HepG2 (cell line): ENCODE data around the gene RETN. TPM values are rescaled to one million over a fixed set of nuclear protein-coding genes. Genes with fewer than 3 reads are reported as not detected.

Experiments
- ATAC-seq: fragments of 200-7000 bp; cut with Tn5 transposase; 3 replicates; pipeline ENCODE4 v1.9.1; 2020; ENCODE audit warnings: mild to moderate bottlenecking, moderate library complexity
- BruUV-seq: library from RNA; stranded (reverse); fragments of 400-500 nt; replicated peaks from 2 replicates; lab custom pipeline; 2021; lab: Mats Ljungman, UMichigan
- CTCF ChIA-PET: fragments of 300-600 bp; formaldehyde crosslinking; extraction: SDS; loops from one replicate; lab custom pipeline; 2021; ENCODE audit warnings: low total read pairs, inconsistent platforms, low intra/inter-chr PET ratio; lab: Yijun Ruan, JAX
- POLR2A ChIA-PET: fragments of 350-600 bp; sonication (Branson Sonifier 250); formaldehyde crosslinking; loops from one replicate; lab custom pipeline; 2020; ENCODE audit warnings: antibody characterized with exemption, inconsistent platforms; lab: Yijun Ruan, JAX
- DNase-seq: peaks from one replicate; pipeline ENCODE4 v3.0.0-alpha.2; 2015; ENCODE audit warnings: low spot score
- FAIRE-seq: peaks from 3 replicates; lab custom pipeline; 2011; peaks lifted over from hg19 to GRCh38; lab: Jason Lieb, UNC
- H2AFZ ChIP-seq: one replicate; pipeline ENCODE4 v1.6.1; 2011; ENCODE audit warnings: low read length, inconsistent platforms
- H3K27ac ChIP-seq: fragments of 300-600 bp; 3 replicates; pipeline ENCODE4 v1.8.0; 2011; ENCODE audit warnings: mixed run types, mild to moderate bottlenecking, mixed read lengths, low read length, inconsistent platforms; ENCODE audit not compliant: insufficient read depth; ENCODE audit errors: extremely low read length
- H3K27me3 ChIP-seq, 2 experiments: fragments of 200-600 bp in 1 of 2; 2 replicates in 1 of 2; 3 replicates in 1 of 2; pipeline versions ENCODE4 v1.6.0 to v1.8.0; 2011; ENCODE audit warnings: low read length in 2 of 2, mild to moderate bottlenecking in 2 of 2, moderate library complexity in 2 of 2, inconsistent platforms in 1 of 2; ENCODE audit not compliant: insufficient read depth in 2 of 2, control insufficient read depth in 1 of 2
- H3K36me3 ChIP-seq, 2 experiments: fragments of 200-600 bp in 1 of 2; replicated peaks in 1 of 2; 2 replicates in 1 of 2; 3 replicates in 1 of 2; pipeline versions ENCODE4 v1.5.1 to v1.8.0; 2011; ENCODE audit warnings: low read length in 2 of 2, inconsistent platforms in 1 of 2; ENCODE audit not compliant: insufficient read depth in 2 of 2, control insufficient read depth in 1 of 2
- H3K4me1 ChIP-seq: 2 replicates; pipeline ENCODE4 v1.5.1; 2012; ENCODE audit warnings: low read length, inconsistent platforms; ENCODE audit not compliant: insufficient read depth
- H3K4me2 ChIP-seq: 2 replicates; pipeline ENCODE4 v1.6.0; 2011; ENCODE audit warnings: low read depth, low read length, inconsistent platforms
- H3K4me3 ChIP-seq, 3 experiments: fragments of 200-600 bp in 1 of 3; sonication (generic), shearing (Covaris generic) in 1 of 3; replicated peaks in 1 of 3; 2 replicates each; pipeline ENCODE4 v1.5.1; 2011 to 2016; ENCODE audit warnings: low read length in 3 of 3, inconsistent platforms in 2 of 3, low read depth in 2 of 3, mild to moderate bottlenecking in 2 of 3, control low read depth in 1 of 3, mixed read lengths in 1 of 3; ENCODE audit not compliant: insufficient read depth in 1 of 3
- H3K79me2 ChIP-seq: one replicate; pipeline ENCODE4 v1.6.1; 2011; ENCODE audit warnings: low read length, inconsistent platforms; ENCODE audit not compliant: insufficient read depth
- H3K9ac ChIP-seq: 2 replicates; pipeline ENCODE4 v1.6.0; 2011; ENCODE audit warnings: mild to moderate bottlenecking, low read depth, low read length, inconsistent platforms; ENCODE audit not compliant: insufficient read depth
- H3K9me3 ChIP-seq: 2 replicates; pipeline ENCODE4 v1.5.1; 2012; ENCODE audit warnings: mild to moderate bottlenecking, low read length
- H4K20me1 ChIP-seq: 2 replicates; pipeline ENCODE4 v1.6.0; 2011; ENCODE audit warnings: inconsistent platforms, mild to moderate bottlenecking, low read length, moderate library complexity; ENCODE audit not compliant: insufficient read depth
- CCDC6 ChIP-seq: sonication (generic); formaldehyde crosslinking; IDR thresholded peaks from 2 replicates; pipeline ENCODE4 v1.8.1; 2022; ENCODE audit warnings: mild to moderate bottlenecking, missing genetic modification reagents, moderate library complexity
- CEBPZ ChIP-seq: IDR thresholded peaks from 2 replicates; pipeline ENCODE4 v1.6.1; 2012; ENCODE audit warnings: low read length, improper control_type of control experiment
- FOSL2 ChIP-seq: sonication (generic); formaldehyde crosslinking; IDR thresholded peaks from 2 replicates; pipeline ENCODE4 v1.4.0; 2020; ENCODE audit warnings: missing genetic modification reagents
- MTF2 ChIP-seq: sonication (generic); formaldehyde crosslinking; IDR thresholded peaks from 2 replicates; pipeline ENCODE4 v1.5.0; 2020; ENCODE audit warnings: missing genetic modification reagents, borderline replicate concordance
- ZBTB39 ChIP-seq: sonication (generic); formaldehyde crosslinking; IDR thresholded peaks from 2 replicates; pipeline ENCODE4 v1.5.0; 2020; ENCODE audit warnings: missing genetic modification reagents
- ZNF460 ChIP-seq: sonication (generic); formaldehyde crosslinking; IDR thresholded peaks from 2 replicates; pipeline ENCODE4 v1.5.1; 2020; ENCODE audit warnings: missing genetic modification reagents, mild to moderate bottlenecking, borderline replicate concordance
- ZNF878 ChIP-seq: sonication (generic); formaldehyde crosslinking; IDR thresholded peaks from 2 replicates; pipeline ENCODE4 v1.8.1; 2023; ENCODE audit warnings: mild to moderate bottlenecking, missing genetic modification reagents, moderate library complexity
- WGBS: methylation state at CpG from one replicate; pipeline ENCODE4 v1.1.6; 2017; ENCODE audit warnings: low lambda C conversion rate; 5-methylcytosine and 5-hydroxymethylcytosine counted together
- in situ Hi-C: cut with HindIII; loops from 2 replicates; pipeline ENCODE4 v1.10.0; 2017; ENCODE audit warnings: low pct_unique_long_range_greater_than_20kb; ENCODE audit not compliant: extremely low pct_ligation_motif_present
- intact Hi-C: fragments of 100-400 bp; cut with micrococcal nuclease; formaldehyde crosslinking; loops from one replicate; pipeline ENCODE4 v1.10.0; 2022; ENCODE audit not compliant: unreplicated experiment
- polyA plus RNA-seq, 8 experiments: library from polyadenylated mRNA; depleted of rRNA in 3 of 8; stranded (reverse) in 7 of 8; unstranded in 1 of 8; fragments of >200 nt; fragmentation: Illumina TruSeq in 4 of 8; extraction: Trizol in 4 of 8; gene quantifications; 2 replicates each; pipeline versions ENCODE4 v1.2.1 to v1.2.3, GENCODE V29; 2011 to 2016; ENCODE audit warnings: low read depth in 4 of 8, missing spikeins in 1 of 8, mixed read lengths in 1 of 8; ENCODE audit not compliant: insufficient read depth in 1 of 8
- total RNA-seq, 5 experiments: library from RNA; depleted of rRNA; stranded (reverse); fragments of >200 nt; fragmentation: Illumina TruSeq; extraction: Trizol; gene quantifications; 2 replicates each; pipeline ENCODE4 v1.2.3, GENCODE V29; 2016; ENCODE audit warnings: low read depth in 1 of 5
- TF ChIP-seq, protein P1 (sequence below): sonication (generic); formaldehyde crosslinking; conservative IDR thresholded peaks from 2 replicates; pipeline ENCODE4 v1.8.1; 2023; ENCODE audit warnings: missing genetic modification reagents
- TF ChIP-seq, protein P2 (sequence below): sonication (generic); formaldehyde crosslinking; IDR thresholded peaks from 2 replicates; pipeline ENCODE4 v1.9.0; 2022; ENCODE audit warnings: low read depth, missing genetic modification reagents

The RETN gene
- total and polyA plus RNA-seq, 2 of the 13 experiments (the other 11 are each of a cell fraction or from before 2014, with no cell fraction given) = not detected

- no TSS peak for BruUV-seq
- ChIA-PET POLR2A (interaction anchor here (0.7 to 1.2 kb wide), 2 partner anchors 43 to 112 kb away, joined by 4 read pairs; no protein-coding TSS in a partner anchor), CTCF (interaction anchor here (2.8 to 3.1 kb wide), 2 partner anchors 28 to 111 kb away, joined by 13 to 34 read pairs; no protein-coding TSS in a partner anchor)
- H3K9me3 ChIP-seq = no peaks in the 10 kb centered on the region
- intact Hi-C loops = loop anchor here (2.0 kb wide), 1 partner anchor 119 kb away; no protein-coding TSS in a partner anchor
- H3K9ac ChIP-seq = peak overlapping the region; percentile 24; the same call in 1 of the 2 replicates
- 8% methylated on average over 21 of the region's 22 CpGs for WGBS
- no peaks in the 10 kb centered on the region for H4K20me1 ChIP-seq
- H3K4me3 ChIP-seq = peak overlapping the region; percentile 85 to 99 (median 97); a peak in 5 of 6 replicates
- peaks cover 3 to 20% of the 10 kb centered on the region in 2 experiments; a peak in 2 of 5 replicates for H3K27me3 ChIP-seq
- peaks cover 5% of the 10 kb centered on the region for H3K79me2 ChIP-seq
- no peak overlapping the region for H2AFZ ChIP-seq
- H3K4me2 ChIP-seq = peak overlapping the region; percentile 92
- ATAC-seq = no peak
- FAIRE-seq = no peak
- H3K36me3 ChIP-seq = 0 out of 5 replicates have a peak, but pooled peaks cover 0 to 2% of the 10 kb centered on the region in 2 experiments
- H3K4me1 ChIP-seq = peaks cover 36% of the 10 kb centered on the region
- in situ Hi-C loops = loop anchor here (5.0 to 10.0 kb wide), 2 partner anchors 115 to 118 kb away; no protein-coding TSS in a partner anchor
- no peak overlapping the region for H3K27ac ChIP-seq
- no peak for DNase-seq
- TF ChIP-seq ZNF878 (CRISPR knock-in tag) (no peak), MTF2 (peak; percentile 79; the same call in 1 of the 2 replicates), FOSL2 (CRISPR knock-in tag) (0 out of 2 replicates have a peak, but pooled peaks have one; percentile 3), CCDC6 (no peak), ZNF460 (CRISPR knock-in tag) (peak; percentile 53; the same call in 1 of the 2 replicates), ZBTB39 (no peak), CEBPZ (no peak)
- TF ChIP-seq, protein P1, sequence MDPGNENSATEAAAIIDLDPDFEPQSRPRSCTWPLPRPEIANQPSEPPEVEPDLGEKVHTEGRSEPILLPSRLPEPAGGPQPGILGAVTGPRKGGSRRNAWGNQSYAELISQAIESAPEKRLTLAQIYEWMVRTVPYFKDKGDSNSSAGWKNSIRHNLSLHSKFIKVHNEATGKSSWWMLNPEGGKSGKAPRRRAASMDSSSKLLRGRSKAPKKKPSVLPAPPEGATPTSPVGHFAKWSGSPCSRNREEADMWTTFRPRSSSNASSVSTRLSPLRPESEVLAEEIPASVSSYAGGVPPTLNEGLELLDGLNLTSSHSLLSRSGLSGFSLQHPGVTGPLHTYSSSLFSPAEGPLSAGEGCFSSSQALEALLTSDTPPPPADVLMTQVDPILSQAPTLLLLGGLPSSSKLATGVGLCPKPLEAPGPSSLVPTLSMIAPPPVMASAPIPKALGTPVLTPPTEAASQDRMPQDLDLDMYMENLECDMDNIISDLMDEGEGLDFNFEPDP (CRISPR knock-in tag) = 0 out of 2 replicates have a peak, but pooled peaks have one; percentile 21
- TF ChIP-seq, protein P2, sequence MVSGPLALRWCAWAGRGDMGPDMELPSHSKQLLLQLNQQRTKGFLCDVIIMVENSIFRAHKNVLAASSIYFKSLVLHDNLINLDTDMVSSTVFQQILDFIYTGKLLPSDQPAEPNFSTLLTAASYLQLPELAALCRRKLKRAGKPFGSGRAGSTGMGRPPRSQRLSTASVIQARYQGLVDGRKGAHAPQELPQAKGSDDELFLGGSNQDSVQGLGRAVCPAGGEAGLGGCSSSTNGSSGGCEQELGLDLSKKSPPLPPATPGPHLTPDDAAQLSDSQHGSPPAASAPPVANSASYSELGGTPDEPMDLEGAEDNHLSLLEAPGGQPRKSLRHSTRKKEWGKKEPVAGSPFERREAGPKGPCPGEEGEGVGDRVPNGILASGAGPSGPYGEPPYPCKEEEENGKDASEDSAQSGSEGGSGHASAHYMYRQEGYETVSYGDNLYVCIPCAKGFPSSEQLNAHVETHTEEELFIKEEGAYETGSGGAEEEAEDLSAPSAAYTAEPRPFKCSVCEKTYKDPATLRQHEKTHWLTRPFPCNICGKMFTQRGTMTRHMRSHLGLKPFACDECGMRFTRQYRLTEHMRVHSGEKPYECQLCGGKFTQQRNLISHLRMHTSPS (CRISPR knock-in tag) = 0 out of 2 replicates have a peak, but pooled peaks have one; percentile 5
Measured at GRCh38 chr19:7679771-7680605, 11.1 kb downstream of the RETN start.
